NCI-H1930 (cell line): ENCODE results near the gene VPS13C.

ENCODE experiments used
- DNase-seq, 2 experiments: peaks; one replicate each; lab custom pipeline; 2025; lab: John Stamatoyannopoulos, UW

Gene VPS13C

GRCh38 chr15:61816856-61817255 is 243.4 kb downstream of the VPS13C start:
- DNase-seq, result no peak

GRCh38 chr15:61815356-61816083 is 244.7 kb downstream of the VPS13C start:
- no peak for DNase-seq

- DNase-seq, result no peak
These were observed 247.8 kb downstream of the VPS13C start for GRCh38 chr15:61812476-61812875.

GRCh38 chr15:61811952-61812351 is 248.3 kb downstream of the VPS13C start:
- no peak for DNase-seq

GRCh38 chr15:61809216-61809615 is 251.0 kb downstream of the VPS13C start:
- DNase-seq, result no peak

- DNase-seq, result no peak
These were observed 252.8 kb downstream of the VPS13C start for GRCh38 chr15:61807281-61807929.
